Nucleus accumbens (tissue), 56 donors: Measurements from ENCODE around the gene ITGB8.

Experiments used
- DNase-seq, 56 donors: peaks; one replicate each; lab custom pipeline; 2025; lab: John Stamatoyannopoulos, UW

The ITGB8 gene

DNA sequence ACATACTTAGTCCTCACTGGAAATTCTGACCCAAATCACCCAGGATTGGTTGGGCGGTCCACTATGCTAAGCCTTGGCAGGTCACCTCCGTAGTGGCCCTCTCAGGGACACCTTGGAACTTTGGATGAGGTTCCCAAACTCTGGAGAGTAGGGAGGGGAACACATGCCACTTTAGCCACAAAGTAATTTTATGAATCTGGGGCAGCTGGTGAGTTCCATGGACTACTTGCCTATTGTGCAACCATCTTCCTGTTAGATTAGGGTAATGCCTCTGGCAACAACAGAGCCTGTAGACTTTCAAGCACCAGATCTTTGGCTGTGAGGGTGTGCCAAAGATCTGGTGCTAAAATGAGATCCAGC lies 77.7 kb downstream of the ITGB8 start:
- no peak for DNase-seq

DNA sequence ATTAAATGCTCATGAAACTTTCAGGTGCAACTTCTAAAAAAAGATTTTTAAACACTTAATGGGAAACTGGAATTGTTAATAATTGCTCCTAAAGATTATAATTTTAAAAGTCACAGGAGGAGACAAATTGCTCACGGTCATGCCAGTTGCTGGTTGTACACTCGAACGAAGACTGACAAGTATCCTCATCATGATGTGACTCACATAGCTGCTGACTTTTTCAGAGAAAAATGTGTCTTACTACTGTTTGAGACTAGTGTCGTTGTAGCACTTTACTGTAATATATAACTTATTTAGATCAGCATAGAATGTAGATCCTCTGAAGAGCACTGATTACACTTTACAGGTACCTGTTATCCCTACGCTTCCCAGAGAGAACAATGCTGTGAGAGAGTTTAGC lies 79.3 kb downstream of the ITGB8 start:
- no peak for DNase-seq

DNA sequence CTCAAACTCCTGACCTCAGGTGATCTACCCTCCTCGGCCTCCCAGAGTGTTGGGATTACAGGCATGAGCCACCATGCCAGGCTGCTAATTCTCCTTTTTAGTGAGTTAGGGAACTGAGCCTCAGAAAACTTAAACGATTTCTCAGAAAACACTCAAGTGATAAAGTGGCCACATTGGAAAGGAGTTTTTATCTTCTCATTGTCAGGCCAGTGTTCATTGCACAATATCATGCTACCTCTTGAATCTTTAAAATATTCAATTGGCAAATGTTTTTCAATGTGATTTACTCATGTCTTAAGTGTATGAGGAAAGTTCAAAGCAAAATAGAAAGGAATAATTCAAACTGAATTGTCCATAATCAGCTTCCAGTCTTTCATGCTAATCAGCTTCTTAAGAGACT lies 80.7 kb downstream of the ITGB8 start:
- DNase-seq: no peak

DNA sequence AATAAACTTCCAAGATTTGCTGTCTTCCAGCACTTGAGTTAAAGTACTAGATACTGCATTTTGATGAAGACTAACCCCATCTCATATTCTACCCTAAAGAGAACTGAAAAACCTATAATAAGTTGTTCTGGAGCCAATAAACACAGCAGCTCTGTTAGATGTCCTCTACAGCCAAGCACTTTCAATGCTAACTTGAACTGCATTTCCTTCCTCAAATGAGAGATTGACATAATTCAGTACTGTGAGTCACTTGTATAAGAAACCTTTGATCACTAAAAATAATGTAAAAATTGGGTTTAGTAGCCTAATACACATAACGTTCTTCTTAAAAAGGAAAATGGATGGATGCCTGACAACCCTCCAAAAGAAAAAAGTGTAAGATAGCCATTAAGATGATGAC lies 81.3 kb downstream of the ITGB8 start:
- no peak for DNase-seq

DNA sequence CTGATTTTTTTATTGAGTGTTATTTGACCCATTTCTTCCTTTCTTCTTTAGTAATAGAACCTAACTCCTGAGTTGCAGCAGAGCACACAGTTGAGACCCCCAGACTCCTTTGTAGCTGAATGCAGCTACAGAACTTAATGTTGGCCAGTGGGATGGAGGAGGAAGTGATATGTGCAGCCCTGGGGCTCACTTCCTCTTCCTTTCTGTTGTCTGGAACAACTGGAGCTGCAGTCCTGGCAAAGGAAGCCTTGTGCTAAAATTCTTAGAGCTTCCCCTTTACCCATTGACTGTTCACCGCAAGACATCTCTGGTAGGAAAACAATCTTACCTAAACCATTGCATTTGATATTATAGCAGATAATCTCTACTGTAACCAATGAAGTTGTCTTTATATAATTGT lies 86.6 kb downstream of the ITGB8 start:
- peak in 1 of 56 donors; percentile 22 for DNase-seq

- DNase-seq: no peak
Measured at GRCh38 chr7:20417675-20418382, 87.1 kb downstream of the ITGB8 start.

- DNase-seq: no peak
Measured at GRCh38 chr7:20424500-20424899, 93.8 kb downstream of the ITGB8 start.

- DNase-seq: no peak
Measured at GRCh38 chr7:20430664-20431063, 100.0 kb downstream of the ITGB8 start.

DNA sequence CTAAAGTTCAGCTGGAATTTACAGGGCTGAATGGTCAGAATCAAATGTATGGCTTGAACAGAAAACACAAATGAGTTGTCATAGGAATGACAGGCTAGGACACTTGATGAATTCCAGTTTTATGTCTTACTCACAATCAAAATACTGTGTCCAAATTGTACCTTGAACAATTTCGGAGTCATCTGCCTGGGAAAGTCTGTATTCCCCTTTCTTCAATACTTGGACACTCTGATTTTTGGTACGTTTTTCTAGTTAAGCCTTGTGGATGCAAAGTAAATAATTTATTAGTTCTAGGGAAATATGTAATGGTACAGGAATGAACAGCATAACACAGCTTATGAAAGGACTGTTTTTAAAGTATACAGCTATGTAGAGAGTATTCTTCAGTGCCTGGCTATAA lies 100.4 kb downstream of the ITGB8 start:
- no peak for DNase-seq

DNA sequence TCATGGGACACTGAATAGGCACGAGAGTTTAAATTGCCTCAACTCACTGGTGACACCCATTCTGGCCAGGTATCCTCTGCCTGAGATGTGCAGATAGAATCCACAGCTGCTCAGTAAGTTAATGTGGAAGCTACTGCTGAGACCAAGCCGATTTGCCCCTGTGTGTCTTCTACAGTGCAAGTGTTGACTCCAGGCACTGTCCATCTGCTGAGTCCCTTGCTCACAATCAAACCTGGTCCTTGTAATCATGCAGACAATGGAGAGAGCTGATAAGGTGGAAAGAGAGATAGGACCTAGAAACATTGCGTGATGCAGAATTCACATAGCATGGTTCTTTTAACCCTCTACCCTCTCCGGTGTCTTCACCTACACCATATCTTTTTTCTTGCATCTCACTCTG lies 101.4 kb downstream of the ITGB8 start:
- DNase-seq: no peak

GRCh38 chr7:20435305-20435704 lies 104.6 kb downstream of the ITGB8 start:
- peak in 1 of 56 donors; percentile 6 for DNase-seq

- no peak for DNase-seq
Measured at GRCh38 chr7:20438248-20438647, 107.5 kb downstream of the ITGB8 start.

DNA sequence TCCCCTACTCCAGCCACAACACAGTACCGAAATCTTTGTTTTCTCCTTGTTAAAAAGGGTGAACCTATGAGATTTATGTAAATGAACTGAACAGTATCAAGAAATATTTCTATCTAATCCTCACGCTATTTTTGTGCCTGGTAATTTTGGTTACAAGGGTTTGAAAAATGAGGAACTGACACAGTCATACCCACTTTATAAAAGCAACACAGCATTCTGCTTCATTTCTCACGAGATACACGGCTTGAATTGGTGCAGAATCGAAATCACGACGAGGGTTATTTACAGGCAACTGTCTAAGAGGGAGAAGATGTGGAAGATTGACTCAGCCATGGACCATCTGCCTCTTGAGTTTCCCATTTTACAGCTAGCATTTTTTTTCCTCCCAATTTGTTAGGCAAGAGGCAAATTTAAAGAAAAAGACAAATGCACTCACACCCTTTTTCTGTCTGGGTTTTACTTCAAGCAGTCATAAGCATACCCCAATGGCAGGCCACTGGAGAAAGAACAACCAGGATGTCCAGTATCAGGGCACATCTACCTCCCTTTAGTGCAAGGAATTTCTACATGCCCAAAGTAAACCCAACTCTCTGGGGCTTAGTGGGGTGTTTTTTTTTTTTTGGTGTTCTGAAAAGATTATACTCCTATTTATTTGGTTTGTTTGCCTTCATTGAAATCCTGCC lies 108.1 kb downstream of the ITGB8 start:
- no peak for DNase-seq

GRCh38 chr7:20439416-20440185 lies 108.9 kb downstream of the ITGB8 start:
- DNase-seq: no peak

GRCh38 chr7:20440472-20441105 lies 109.9 kb downstream of the ITGB8 start:
- peak in 12 of 56 donors; percentile 4 to 27 (median 9) for DNase-seq

GRCh38 chr7:20441346-20441745 lies 110.6 kb downstream of the ITGB8 start:
- DNase-seq: no peak

- DNase-seq: no peak
Measured at GRCh38 chr7:20441991-20442441, 111.3 kb downstream of the ITGB8 start.

- peak in 5 of 56 donors; percentile 3 to 39 (median 8) for DNase-seq
Measured at GRCh38 chr7:20442951-20443350, 112.3 kb downstream of the ITGB8 start.

GRCh38 chr7:20444030-20444800 lies 113.5 kb downstream of the ITGB8 start:
- no peak for DNase-seq

DNA sequence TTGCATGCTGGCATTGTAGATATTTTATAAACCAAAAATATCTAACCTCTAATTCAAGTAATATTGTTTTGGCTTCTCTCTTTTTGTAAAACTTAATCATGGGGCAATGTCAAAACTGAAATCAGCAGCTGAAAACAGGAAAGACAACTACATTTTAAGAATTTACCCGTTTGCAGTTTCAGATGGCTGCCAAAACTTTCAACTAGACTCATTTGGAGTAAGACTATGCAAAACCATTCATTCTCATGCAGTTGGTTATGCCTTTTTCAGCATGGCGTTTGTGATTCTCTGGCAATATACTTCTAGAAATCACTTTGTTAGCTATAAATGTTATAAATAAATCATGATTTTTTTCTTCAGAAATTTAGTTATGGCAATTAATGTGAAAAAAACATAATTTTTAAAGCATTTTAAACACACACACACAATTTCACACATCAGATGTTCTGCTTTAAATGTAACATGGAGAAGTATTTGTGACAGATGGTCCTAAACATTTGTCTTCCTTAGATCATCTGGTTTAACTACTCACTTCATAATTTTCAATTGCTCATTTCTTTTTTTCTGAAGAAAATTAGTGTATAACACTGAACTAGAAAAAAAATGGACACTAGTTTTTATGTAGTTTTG lies 116.4 kb downstream of the ITGB8 start:
- DNase-seq: no peak
